Endometrial microvascular endothelial cells (primary cell): ENCODE measurements around the gene FGF16. TPM values are rescaled to one million over a fixed set of nuclear protein-coding genes. Genes with fewer than 3 reads are reported as not detected.
"Not testable (repeated sequence)": the region's sequence is repeated elsewhere in the genome, so short reads cannot be mapped to it uniquely, and the experiment has no call there.

Experiments used
- in situ Hi-C: cut with HindIII; loops from 2 replicates; pipeline ENCODE4 v1.10.0; 2017; ENCODE audit warnings: low sequenced_read_pairs, low pct_unique_long_range_greater_than_20kb; ENCODE audit errors: inconsistent ontology term
- total RNA-seq: library from RNA; depleted of rRNA; stranded (reverse); fragments of >200 nt; gene quantifications from one replicate; pipeline ENCODE4 v1.2.3, GENCODE V29; 2015; ENCODE audit errors: inconsistent ontology term

Gene FGF16
- total RNA-seq, 1 donor from 2014 or later = not detected

GRCh38 chrX:77444075-77444474 lies 3.1 kb upstream of the FGF16 start:
- in situ Hi-C loops = no loop called here

- in situ Hi-C loops = no loop called here
These were observed 2.6 kb upstream of the FGF16 start for GRCh38 chrX:77444545-77444944.

GRCh38 chrX:77446029-77446585 lies 1.1 kb upstream of the FGF16 start:
- in situ Hi-C loops = no loop called here

DNA sequence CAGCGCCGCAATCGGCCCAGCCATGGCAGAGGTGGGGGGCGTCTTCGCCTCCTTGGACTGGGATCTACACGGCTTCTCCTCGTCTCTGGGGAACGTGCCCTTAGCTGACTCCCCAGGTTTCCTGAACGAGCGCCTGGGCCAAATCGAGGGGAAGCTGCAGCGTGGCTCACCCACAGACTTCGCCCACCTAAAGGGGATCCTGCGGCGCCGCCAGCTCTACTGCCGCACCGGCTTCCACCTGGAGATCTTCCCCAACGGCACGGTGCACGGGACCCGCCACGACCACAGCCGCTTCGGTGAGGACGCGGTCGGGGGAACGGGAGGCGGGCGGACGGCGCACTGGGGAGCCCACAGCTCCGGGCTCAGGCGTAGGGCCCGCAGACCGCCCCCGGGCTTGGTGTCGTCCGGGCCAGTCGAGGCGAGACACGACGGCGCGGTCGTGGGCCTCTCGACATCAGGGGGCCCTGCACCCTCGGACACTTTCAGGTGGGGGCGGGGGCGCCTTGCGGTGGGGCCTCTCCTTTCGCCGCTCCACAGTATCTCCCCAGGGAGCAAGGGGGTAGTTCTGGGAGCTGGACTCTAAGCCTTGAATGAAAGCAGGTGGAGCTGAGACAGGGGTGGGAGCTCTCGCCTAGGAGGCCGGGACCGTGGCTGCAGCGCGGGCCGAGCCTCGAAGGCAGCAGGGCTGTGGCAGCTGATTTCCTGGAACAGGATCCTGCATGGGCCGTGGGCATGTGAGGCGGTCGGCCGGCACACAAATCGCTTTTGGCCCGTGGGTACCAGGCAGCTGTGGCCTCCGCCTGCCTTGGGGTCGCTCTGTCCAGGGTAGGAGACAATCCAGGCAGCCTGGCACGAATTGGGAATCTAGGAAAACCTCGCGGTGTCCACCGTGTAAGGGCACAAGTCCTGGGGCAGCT lies 722 bp downstream of the FGF16 start:
- in situ Hi-C loops = no loop called here

DNA sequence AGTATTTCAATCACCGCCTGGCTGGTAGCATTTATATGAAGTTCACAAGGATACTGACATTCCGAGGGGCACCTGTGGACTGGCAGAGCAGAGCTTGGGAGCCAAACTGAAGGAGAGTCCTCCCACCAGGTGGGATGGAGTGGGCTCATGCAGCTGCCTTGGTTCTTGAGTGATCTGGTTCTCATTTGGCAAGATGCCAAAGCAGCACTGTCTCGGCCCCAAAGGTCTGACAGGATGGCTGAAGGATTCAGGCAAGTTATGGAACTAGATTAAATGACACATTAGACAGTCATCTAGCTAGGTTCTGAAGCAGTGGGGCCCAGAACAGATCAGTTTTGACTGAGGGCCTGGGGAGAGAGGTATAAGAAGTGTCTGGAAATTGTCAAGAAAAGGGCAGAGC lies 3.2 kb downstream of the FGF16 start:
- in situ Hi-C loops = no loop called here

DNA sequence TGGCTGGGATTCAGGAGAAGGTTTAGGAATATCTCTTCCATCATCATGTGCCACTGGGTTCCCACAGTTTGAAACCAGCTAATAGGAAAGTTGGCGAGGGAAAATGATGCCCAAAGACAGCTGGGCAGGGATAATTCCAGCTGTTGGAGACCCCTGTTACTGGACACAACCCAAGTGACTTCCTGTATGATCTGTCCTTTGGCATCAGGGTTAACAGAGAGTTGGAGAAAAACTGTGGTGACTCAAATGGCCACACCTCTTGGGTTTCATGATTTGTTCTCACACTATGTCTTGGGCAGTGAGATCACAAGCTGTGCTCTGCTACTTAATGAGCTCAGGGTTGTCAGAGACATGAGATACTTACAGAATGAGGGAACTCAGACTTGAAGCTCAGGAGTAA lies 3.8 kb downstream of the FGF16 start:
- in situ Hi-C loops = no loop called here

- in situ Hi-C loops = no loop called here
These were observed 6.0 kb downstream of the FGF16 start for GRCh38 chrX:77453190-77453589.

GRCh38 chrX:77455437-77455836 lies 8.2 kb downstream of the FGF16 start:
- in situ Hi-C loops = no loop called here

- in situ Hi-C loops = no loop called here
These were observed 36.9 kb downstream of the FGF16 start for GRCh38 chrX:77484045-77484444.

GRCh38 chrX:77493677-77494553 lies 46.7 kb downstream of the FGF16 start:
- in situ Hi-C loops = no loop called here

GRCh38 chrX:77500164-77500563 lies 53.0 kb downstream of the FGF16 start:
- in situ Hi-C loops = not testable (repeated sequence)

GRCh38 chrX:77502951-77503525 lies 55.8 kb downstream of the FGF16 start:
- in situ Hi-C loops = no loop called here

GRCh38 chrX:77505227-77505626 lies 58.0 kb downstream of the FGF16 start:
- in situ Hi-C loops = no loop called here
